Psoas muscle (tissue), 8 donors: ENCODE data around the gene TRAK1. TPM values are rescaled to one million over a fixed set of nuclear protein-coding genes. Genes with fewer than 3 reads are reported as not detected.

Experiments
- ATAC-seq, 4 donors: fragments of 200-7000 bp; cut with Tn5 transposase; one replicate each; pipeline ENCODE4 v1.9.1; 2020; ENCODE audit warnings: moderate library complexity in 3 of 4, mild to moderate bottlenecking in 2 of 4
- DNase-seq, 2 donors: peaks; one replicate each; pipeline ENCODE4 v3.0.0-alpha.2; 2020
- H3K27ac ChIP-seq: fragments of 200-600 bp; one replicate; pipeline ENCODE4 v1.8.0; 2022
- H3K27me3 ChIP-seq, 3 donors: fragments of 200-600 bp in 1 of 3; one replicate each; pipeline versions ENCODE4 v1.6.1 to v1.8.0; 2013 to 2022; ENCODE audit warnings: low read length in 2 of 3, mild to moderate bottlenecking in 2 of 3, moderate library complexity in 1 of 3; ENCODE audit not compliant: insufficient read depth in 3 of 3
- H3K36me3 ChIP-seq, 2 donors: fragments of 200-600 bp in 1 of 2; one replicate each; pipeline versions ENCODE4 v1.6.1 to v1.8.0; 2013 to 2022; ENCODE audit warnings: low read depth in 1 of 2, mild to moderate bottlenecking in 1 of 2, moderate library complexity in 1 of 2; ENCODE audit not compliant: insufficient read depth in 1 of 2
- H3K4me1 ChIP-seq: fragments of 200-600 bp; one replicate; pipeline ENCODE4 v1.8.0; 2022
- H3K4me3 ChIP-seq: fragments of 200-600 bp; one replicate; pipeline ENCODE4 v1.8.0; 2022; ENCODE audit warnings: mild to moderate bottlenecking
- H3K9me3 ChIP-seq: fragments of 200-600 bp; one replicate; pipeline ENCODE4 v1.8.0; 2022
- CTCF ChIP-seq: fragments of 200-600 bp; IDR thresholded peaks from one replicate; pipeline ENCODE4 v1.8.0; 2022; ENCODE audit warnings: antibody characterized with exemption
- WGBS, 3 donors: extraction: QIAGEN DNeasy Blood & Tissue Kit; methylation state at CpG; one replicate each; pipeline versions ENCODE4 v1.1.6 to v1.1.7; 2013; 5-methylcytosine and 5-hydroxymethylcytosine counted together
- intact Hi-C, 2 donors: fragments of 100-400 bp; cut with DNase I; formaldehyde crosslinking; loops; one replicate each; pipeline versions ENCODE4 v1.11.0 to v1.14.2; 2022
- polyA plus RNA-seq, 3 donors: library from polyadenylated mRNA; stranded (reverse); fragments of 200-250 nt; gene quantifications; one replicate each; pipeline ENCODE4 v1.2.3, GENCODE V29; 2013
- total RNA-seq, 4 donors: library from RNA; stranded (reverse); fragmentation: NEBNext Ultra II Directional in 2 of 4; extraction: Animal tissue kit (Norgen Biotek cat#: 25700) in 2 of 4; gene quantifications; one replicate each; pipeline versions ENCODE4 v1.2.1 to v1.2.4, GENCODE V29; 2021 to 2023
- donor health status: healthy with polysubstance abuse.
- donor health status: DM: no; HTN: no; CAD: no; lungs with moderate emphysema.
- donor health status: Bipolar disorder and iron deficiency.
- donor health status: healthy.
- donor health status: DM: yes; HTN: yes; CAD: no.
- donor health status: DM: no; HTN: no; CAD: no.
- donor health status: DM: no; HTN: no; CAD: no.
- donor health status: DM: yes; HTN: yes; CAD: no.

TRAK1 gene
- total and polyA plus RNA-seq, 7 donors = 30.8 to 128 (median 94.8) TPM

- Histone ChIP-seq H3K36me3 (peaks cover 0 to 8% of the 10 kb centered on the region in 2 donors), H3K9me3 (no peaks in the 10 kb centered on the region), H3K27me3 (no peaks in the 10 kb centered on the region), H3K27ac (peak overlapping the region; percentile 44), H3K4me3 (no peak overlapping the region), H3K4me1 (peaks cover 64% of the 10 kb centered on the region)
- WGBS, 3 donors = 38 to 46% (median 45%) methylated on average over 3 of the region's 3 CpGs
- intact Hi-C loops = loop anchor here in 1 of 2 donors (5.0 kb wide), 1 partner anchor 321 kb away; no protein-coding TSS in a partner anchor
- TF ChIP-seq CTCF = no peak
- DNase-seq = no peak
- no peak for ATAC-seq
These were observed 29.7 kb downstream of the TRAK1 start for GRCh38 chr3:42120866-42121265.

DNA sequence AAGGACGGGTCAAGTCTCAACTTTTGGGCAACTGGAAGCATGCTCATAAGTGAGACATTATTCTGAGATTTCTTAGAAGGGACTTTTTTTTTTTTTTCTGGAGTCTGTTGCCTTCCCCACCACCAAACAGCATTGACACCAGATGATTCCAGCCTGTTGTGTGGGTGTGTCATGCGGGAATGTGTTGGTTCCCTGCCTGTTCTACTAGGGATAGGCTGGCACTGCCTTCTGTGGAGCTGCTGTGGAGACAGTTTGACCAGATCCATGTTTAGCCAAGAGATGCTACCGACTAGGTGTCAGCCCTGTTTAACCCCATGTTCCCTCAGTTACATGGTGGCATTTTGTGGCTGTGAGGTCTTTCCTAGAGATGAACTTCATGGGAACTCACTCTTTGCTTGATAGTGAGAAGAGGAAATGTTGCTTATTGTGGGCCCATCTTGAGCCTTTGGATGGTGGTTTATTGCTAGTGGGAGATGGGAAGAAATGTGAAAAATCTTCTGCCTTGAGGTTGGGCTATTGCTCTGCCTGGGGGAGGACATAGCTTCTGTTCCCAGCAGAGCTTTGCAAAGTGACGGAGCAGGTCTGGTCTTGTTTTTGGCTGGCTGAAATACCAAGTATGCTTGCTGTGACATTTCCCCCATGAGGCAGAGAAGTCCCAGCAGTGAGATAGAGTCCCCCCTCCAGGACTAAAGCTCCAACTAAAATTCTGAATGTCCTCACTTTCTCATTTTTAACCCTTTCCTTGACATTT lies 31.3 kb downstream of the TRAK1 start:
- intact Hi-C loops = loop anchor here in 1 of 2 donors (5.0 kb wide), 1 partner anchor 320 kb away; no protein-coding TSS in a partner anchor
- peak; percentile 47 to 69 (median 58) for ATAC-seq
- DNase-seq = no peak
- no peaks in the 10 kb centered on the region for H3K27me3 ChIP-seq
- peak overlapping the region; percentile 57 for H3K27ac ChIP-seq
- H3K4me3 ChIP-seq = no peak overlapping the region
- H3K9me3 ChIP-seq = no peaks in the 10 kb centered on the region
- 25 to 51% (median 29%) methylated on average over 4 of the region's 4 CpGs for WGBS, 3 donors
- TF ChIP-seq CTCF = no peak
- peaks cover 49% of the 10 kb centered on the region for H3K4me1 ChIP-seq
- H3K36me3 ChIP-seq = peaks cover 3 to 20% of the 10 kb centered on the region in 2 donors

GRCh38 chr3:42123012-42123581 lies 31.9 kb downstream of the TRAK1 start:
- Histone ChIP-seq H3K4me3 (no peak overlapping the region), H3K4me1 (peaks cover 43% of the 10 kb centered on the region), H3K36me3 (peaks cover 5 to 20% of the 10 kb centered on the region in 2 donors), H3K27ac (peak overlapping the region; percentile 57), H3K9me3 (no peaks in the 10 kb centered on the region), H3K27me3 (no peaks in the 10 kb centered on the region)
- no peak for TF ChIP-seq CTCF
- peak in 3 of 4 donors; percentile 17 to 34 (median 24) for ATAC-seq
- DNase-seq = peak in 1 of 2 donors; percentile 27
- WGBS, 3 donors = 25 to 33% (median 32%) methylated on average over 8 of the region's 8 CpGs
- intact Hi-C loops = loop anchor here in 1 of 2 donors (5.0 kb wide), 1 partner anchor 319 kb away; no protein-coding TSS in a partner anchor

DNA sequence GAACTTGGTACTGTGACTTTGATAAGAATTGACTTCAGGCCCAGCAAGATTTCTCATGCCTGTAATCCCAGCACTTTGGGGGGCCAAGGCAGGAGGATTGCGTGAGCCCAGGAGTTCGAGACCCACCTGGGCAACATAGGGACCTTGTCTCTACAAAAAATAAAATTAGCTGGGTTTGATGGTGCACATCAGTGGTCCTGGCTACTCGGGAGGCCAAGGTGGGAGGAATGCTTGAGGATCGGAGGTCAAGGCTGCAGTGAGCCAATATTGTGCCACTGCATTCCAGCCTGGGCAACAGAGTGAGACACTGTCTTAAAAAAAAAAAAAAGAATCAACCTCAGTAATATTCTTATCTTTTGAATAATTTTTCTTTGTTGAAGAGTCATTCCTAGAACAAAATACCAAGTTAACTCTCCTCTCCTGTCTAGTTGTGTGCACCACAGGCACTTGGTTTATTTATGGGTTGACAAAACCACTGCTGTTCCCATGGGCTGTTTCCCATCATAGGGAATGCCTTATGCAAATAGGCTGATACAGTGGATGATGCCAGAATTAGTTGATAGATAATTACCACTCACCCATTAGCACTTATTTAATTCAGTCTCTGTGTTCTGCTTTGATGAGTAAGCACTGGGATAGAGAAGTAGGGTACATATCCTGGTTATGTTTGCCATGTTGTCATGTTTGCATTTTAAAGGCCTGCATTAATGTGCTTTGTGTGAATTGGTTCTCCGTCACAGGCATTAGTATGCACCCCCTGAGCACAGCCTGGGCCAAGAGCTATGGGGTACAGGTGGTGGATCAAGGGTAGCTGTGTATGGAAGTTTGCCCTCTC lies 32.9 kb downstream of the TRAK1 start:
- intact Hi-C loops = loop anchor here in 1 of 2 donors (5.0 kb wide), 1 partner anchor 318 kb away; no protein-coding TSS in a partner anchor
- H3K4me1 ChIP-seq = peaks cover 43% of the 10 kb centered on the region
- peak overlapping the region; percentile 57 for H3K27ac ChIP-seq
- peaks cover 5 to 20% of the 10 kb centered on the region in 2 donors for H3K36me3 ChIP-seq
- H3K4me3 ChIP-seq = no peak overlapping the region
- H3K9me3 ChIP-seq = no peaks in the 10 kb centered on the region
- ATAC-seq (no peak), DNase-seq (no peak)
- TF ChIP-seq CTCF = no peak
- no peaks in the 10 kb centered on the region for H3K27me3 ChIP-seq
- 94 to 97% (median 96%) methylated on average over 5 of the region's 5 CpGs for WGBS, 3 donors
